ENCODE results near the gene ACVR1C.
A peak's percentile ranks its signal among the peaks of the same experiment; 100 is the strongest.

The ACVR1C gene

GRCh38 chr2:157492189-157492773 lies 136.4 kb downstream of the ACVR1C start:
- DNase-seq = peak; percentile 70 to 79

DNA sequence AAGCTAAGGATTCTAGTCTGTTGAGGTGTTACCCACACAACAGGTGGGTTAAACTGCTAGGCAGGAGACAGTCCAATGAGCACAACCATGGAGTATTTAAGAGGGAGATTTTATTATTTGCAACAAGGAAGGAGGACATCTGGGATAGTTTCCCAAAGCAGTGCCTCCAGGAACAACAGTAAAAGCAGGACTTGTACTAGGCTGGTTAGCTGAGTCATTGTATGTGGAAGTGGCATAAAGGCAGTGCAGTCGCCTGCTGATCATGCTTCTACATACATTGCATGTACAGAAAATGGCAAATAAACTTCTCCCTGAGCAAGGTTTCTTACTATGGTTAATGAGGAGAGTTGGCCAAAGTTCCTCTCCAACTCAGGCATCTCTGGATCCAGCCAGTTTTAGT lies 138.7 kb downstream of the ACVR1C start:
- DNase-seq = peak; percentile 23 to 30

- DNase-seq = no peak
These were observed 139.8 kb downstream of the ACVR1C start for GRCh38 chr2:157488877-157489276.

DNA sequence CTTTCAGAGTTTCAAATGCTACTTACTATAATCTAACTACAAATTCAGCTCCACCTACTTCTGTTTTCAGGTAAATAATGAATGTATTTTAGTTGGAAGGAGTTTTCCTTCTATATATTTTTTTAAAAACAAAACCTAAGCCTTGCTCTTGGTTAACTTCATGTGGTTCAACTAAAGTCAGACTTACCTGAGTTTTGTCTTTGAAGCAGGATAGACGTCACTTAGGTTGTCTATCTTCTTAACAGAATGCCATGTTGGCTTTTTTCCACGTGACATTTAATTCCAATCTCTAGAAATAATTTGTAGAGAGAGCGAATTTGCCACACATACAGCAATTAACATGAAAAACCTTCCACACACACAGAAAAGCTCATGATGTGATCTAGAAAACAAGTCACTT lies 140.9 kb downstream of the ACVR1C start:
- no peak for DNase-seq

- no peak for DNase-seq
These were observed 141.4 kb downstream of the ACVR1C start for GRCh38 chr2:157487271-157487610.

DNA sequence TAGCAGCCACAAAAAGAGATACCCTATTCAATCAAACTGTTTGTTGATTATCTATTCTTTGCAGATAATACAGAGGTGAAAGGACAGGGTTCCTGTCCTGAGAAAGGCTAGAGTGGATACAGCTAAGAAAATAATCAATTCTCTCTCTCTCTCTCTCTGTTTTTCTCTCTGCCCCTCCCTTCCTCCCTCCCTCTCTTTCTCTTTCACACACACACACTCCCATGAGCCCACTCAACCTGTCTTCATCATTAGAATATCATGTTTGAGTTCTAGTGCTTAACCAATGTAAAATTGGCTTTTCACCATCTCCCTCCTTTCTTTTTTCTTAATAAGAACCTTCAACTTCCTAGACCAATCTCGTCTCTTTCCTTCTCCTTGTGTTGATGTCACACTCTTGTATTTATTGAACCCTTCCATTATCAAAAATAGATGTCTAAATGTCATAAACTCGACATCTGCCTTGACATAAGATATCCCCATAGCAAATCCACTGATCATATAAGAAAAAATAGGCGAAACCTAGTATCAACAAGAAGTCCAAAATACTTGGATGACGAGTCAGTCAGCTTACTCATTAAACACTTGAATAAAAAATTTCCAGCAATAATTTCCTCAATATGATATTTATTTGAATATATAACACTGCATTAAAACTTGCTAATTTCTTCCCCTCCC lies 141.9 kb downstream of the ACVR1C start:
- DNase-seq = no peak

- DNase-seq = peak; percentile 78 to 87
These were observed 148.3 kb downstream of the ACVR1C start for GRCh38 chr2:157480182-157480961.

GRCh38 chr2:157479081-157480027 lies 149.3 kb downstream of the ACVR1C start:
- DNase-seq = peak; percentile 11 to 55

GRCh38 chr2:157477919-157478318 lies 150.7 kb downstream of the ACVR1C start:
- no peak for DNase-seq

GRCh38 chr2:157476953-157477709 lies 151.5 kb downstream of the ACVR1C start:
- no peak for DNase-seq
